ENCODE results near the gene COTL1. TPM values are rescaled to one million over a fixed set of nuclear protein-coding genes. Genes with fewer than 3 reads are reported as not detected.

The COTL1 gene
- total RNA-seq, 1 donor from 2014 or later = 37.6 TPM

- H3K36me3 Mint-ChIP-seq (ENCODE audit: insufficient read depth) = peaks cover 3% of the 10 kb centered on the region
- TF ChIP-seq CTCF (IDR thresholded peaks at IDR 0.05; ENCODE audit: unreplicated experiment) = no peak
- no peak overlapping the region for H3K27ac Mint-ChIP-seq
- no peak for DNase-seq (ENCODE audit: low spot score, unreplicated experiment)
- H3K4me3 Mint-ChIP-seq (ENCODE audit: low read depth) = no peak overlapping the region
- H3K9me3 Mint-ChIP-seq (ENCODE audit: low read depth) = no peaks in the 10 kb centered on the region
- no peaks in the 10 kb centered on the region for H3K27me3 Mint-ChIP-seq
- H3K4me1 Mint-ChIP-seq (ENCODE audit: low read depth) = peaks cover 5% of the 10 kb centered on the region
Measured at GRCh38 chr16:84563786-84564420, 54.0 kb downstream of the COTL1 start.

- no peak for DNase-seq (ENCODE audit: low spot score, unreplicated experiment)
- Mint-ChIP-seq H3K9me3 (ENCODE audit: low read depth) (no peaks in the 10 kb centered on the region), H3K27ac (no peak overlapping the region), H3K36me3 (ENCODE audit: insufficient read depth) (peaks cover under 1% of the 10 kb centered on the region), H3K27me3 (no peaks in the 10 kb centered on the region), H3K4me3 (ENCODE audit: low read depth) (no peak overlapping the region), H3K4me1 (ENCODE audit: low read depth) (peaks cover 5% of the 10 kb centered on the region)
- no peak for TF ChIP-seq CTCF (IDR thresholded peaks at IDR 0.05; ENCODE audit: unreplicated experiment)
Measured at GRCh38 chr16:84563064-84563715, 54.7 kb downstream of the COTL1 start.

- no peak for TF ChIP-seq CTCF (IDR thresholded peaks at IDR 0.05; ENCODE audit: unreplicated experiment)
- Mint-ChIP-seq H3K27ac (no peak overlapping the region), H3K27me3 (no peaks in the 10 kb centered on the region), H3K4me1 (ENCODE audit: low read depth) (peaks cover 7% of the 10 kb centered on the region), H3K36me3 (ENCODE audit: insufficient read depth) (no peaks in the 10 kb centered on the region), H3K9me3 (ENCODE audit: low read depth) (no peaks in the 10 kb centered on the region), H3K4me3 (ENCODE audit: low read depth) (no peak overlapping the region)
- no peak for DNase-seq (ENCODE audit: low spot score, unreplicated experiment)
Measured at GRCh38 chr16:84562174-84562815, 55.6 kb downstream of the COTL1 start.

- no peak overlapping the region for H3K27ac Mint-ChIP-seq
- peaks cover 8% of the 10 kb centered on the region for H3K4me1 Mint-ChIP-seq (ENCODE audit: low read depth)
- H3K4me3 Mint-ChIP-seq (ENCODE audit: low read depth) = no peak overlapping the region
- no peaks in the 10 kb centered on the region for H3K27me3 Mint-ChIP-seq
- TF ChIP-seq CTCF (IDR thresholded peaks at IDR 0.05; ENCODE audit: unreplicated experiment) = no peak
- H3K36me3 Mint-ChIP-seq (ENCODE audit: insufficient read depth) = no peaks in the 10 kb centered on the region
- no peak for DNase-seq (ENCODE audit: low spot score, unreplicated experiment)
- H3K9me3 Mint-ChIP-seq (ENCODE audit: low read depth) = no peaks in the 10 kb centered on the region
Measured at GRCh38 chr16:84561291-84561690, 56.6 kb downstream of the COTL1 start.

GRCh38 chr16:84560269-84560668 is 57.6 kb downstream of the COTL1 start:
- Mint-ChIP-seq H3K9me3 (ENCODE audit: low read depth) (no peaks in the 10 kb centered on the region), H3K4me3 (ENCODE audit: low read depth) (no peak overlapping the region), H3K36me3 (ENCODE audit: insufficient read depth) (no peaks in the 10 kb centered on the region), H3K27ac (peak overlapping the region; percentile 3), H3K4me1 (ENCODE audit: low read depth) (peaks cover 16% of the 10 kb centered on the region), H3K27me3 (no peaks in the 10 kb centered on the region)
- no peak for TF ChIP-seq CTCF (IDR thresholded peaks at IDR 0.05; ENCODE audit: unreplicated experiment)
- no peak for DNase-seq (ENCODE audit: low spot score, unreplicated experiment)
